DMS153 treated with DMSO at 0.1 percent for 48 hours (cell line): ENCODE data around the gene ANP32E.

Source experiments
- DNase-seq: peaks from one replicate; lab custom pipeline; 2025; ENCODE audit not compliant: unreplicated experiment; lab: John Stamatoyannopoulos, UW

Gene ANP32E

GRCh38 chr1:150235852-150236613 lies at the start of gene ANP32E:
Gene ANP32E, minus strand, starts transcription at chr1:150236112. Its CDS starts 326 bp downstream, at chr1:150235786.
- peak; percentile 100 for DNase-seq

- DNase-seq, result no peak
Measured at GRCh38 chr1:150283260-150283659, 47.3 kb upstream of the ANP32E start.

GRCh38 chr1:150282558-150282958 lies 46.6 kb upstream of the ANP32E start:
- no peak for DNase-seq

- DNase-seq, result peak; percentile 99
Measured at GRCh38 chr1:150281758-150282557, 46.0 kb upstream of the ANP32E start, which contains the start of gene CIART. Gene CIART, plus strand, starts transcription at chr1:150282554. Its CDS starts 714 bp downstream, at chr1:150283268.

- DNase-seq, result peak; percentile 83
Measured at GRCh38 chr1:150281221-150281757, 45.4 kb upstream of the ANP32E start.

- DNase-seq, result no peak
Measured at GRCh38 chr1:150280138-150280707, 44.3 kb upstream of the ANP32E start.

GRCh38 chr1:150273311-150273710 lies 37.4 kb upstream of the ANP32E start:
- DNase-seq, result no peak

GRCh38 chr1:150271291-150271959 lies 35.5 kb upstream of the ANP32E start:
- DNase-seq, result no peak

- no peak for DNase-seq
Measured at GRCh38 chr1:150269451-150269850, 33.5 kb upstream of the ANP32E start.

GRCh38 chr1:150268705-150269403 lies 32.9 kb upstream of the ANP32E start, which contains the start of gene APH1A:
Gene APH1A, minus strand, starts transcription at chr1:150269016. Its CDS starts 206 bp downstream, at chr1:150268810.
- DNase-seq, result peak; percentile 97

- DNase-seq, result no peak
Measured at GRCh38 chr1:150268340-150268704, 32.4 kb upstream of the ANP32E start.

GRCh38 chr1:150267896-150268295 lies 32.0 kb upstream of the ANP32E start:
- DNase-seq, result no peak

- no peak for DNase-seq
Measured at GRCh38 chr1:150263549-150263948, 27.6 kb upstream of the ANP32E start.

- no peak for DNase-seq
Measured at GRCh38 chr1:150262388-150263320, 26.7 kb upstream of the ANP32E start.

GRCh38 chr1:150261367-150261766 lies 25.5 kb upstream of the ANP32E start:
- no peak for DNase-seq

- DNase-seq, result peak; percentile 92
Measured at GRCh38 chr1:150259758-150260669, 24.1 kb upstream of the ANP32E start.

GRCh38 chr1:150259217-150259616 lies 23.3 kb upstream of the ANP32E start:
- DNase-seq, result no peak
